Mesendoderm (in vitro differentiated cells): ENCODE results near the gene POTEC.
"Not testable (repeated sequence)": the region's sequence is repeated elsewhere in the genome, so short reads cannot be mapped to it uniquely, and the experiment has no call there.

Source experiments
- DNase-seq: peaks from one replicate; pipeline ENCODE4 v3.0.0; 2013
- H2AK5ac ChIP-seq: 2 replicates; pipeline ENCODE4 v1.6.1; 2013; ENCODE audit warnings: low read length, inconsistent platforms
- H2BK120ac ChIP-seq: 2 replicates; pipeline ENCODE4 v1.6.1; 2013; ENCODE audit warnings: low read depth, mild to moderate bottlenecking, low read length, moderate library complexity, mixed read lengths
- H2BK15ac ChIP-seq: replicated peaks from 2 replicates; pipeline ENCODE4 v1.6.1; 2013; ENCODE audit warnings: low read depth, mild to moderate bottlenecking, moderate library complexity
- H2BK5ac ChIP-seq: 2 replicates; pipeline ENCODE4 v1.6.1; 2013; ENCODE audit warnings: low read length, inconsistent platforms
- H3K18ac ChIP-seq: 2 replicates; pipeline ENCODE4 v1.6.1; 2013; ENCODE audit warnings: mild to moderate bottlenecking, low read length, mixed read lengths
- H3K23ac ChIP-seq: one replicate; pipeline ENCODE4 v1.6.1; 2013; ENCODE audit warnings: low read length
- H3K27ac ChIP-seq: 2 replicates; pipeline ENCODE4 v1.5.1; 2013; ENCODE audit warnings: low read depth, mild to moderate bottlenecking, inconsistent platforms, low read length, moderate library complexity
- H3K27me3 ChIP-seq: 2 replicates; pipeline ENCODE4 v1.6.1; 2013; ENCODE audit warnings: low read length, control low read depth, mild to moderate bottlenecking, inconsistent platforms; ENCODE audit not compliant: insufficient read depth, poor library complexity
- H3K36me3 ChIP-seq: 2 replicates; pipeline ENCODE4 v1.6.1; 2013; ENCODE audit warnings: low read length, inconsistent platforms; ENCODE audit not compliant: control insufficient read depth, insufficient read depth
- H3K4ac ChIP-seq: one replicate; pipeline ENCODE4 v1.6.1; 2013; ENCODE audit warnings: low read depth, mild to moderate bottlenecking, low read length, moderate library complexity
- H3K4me1 ChIP-seq: 2 replicates; pipeline ENCODE4 v1.6.1; 2013; ENCODE audit warnings: low read depth, low read length, inconsistent platforms; ENCODE audit not compliant: control insufficient read depth
- H3K4me2 ChIP-seq: 2 replicates; pipeline ENCODE4 v1.6.1; 2013; ENCODE audit warnings: low read length
- H3K4me3 ChIP-seq: 2 replicates; pipeline ENCODE4 v1.5.1; 2013; ENCODE audit warnings: mild to moderate bottlenecking, low read length
- H3K56ac ChIP-seq: one replicate; pipeline ENCODE4 v1.6.1; 2013; ENCODE audit warnings: low read length
- H3K79me1 ChIP-seq: 2 replicates; pipeline ENCODE4 v1.6.1; 2013; ENCODE audit warnings: low read length, inconsistent platforms
- H3K79me2 ChIP-seq: 2 replicates; pipeline ENCODE4 v1.6.1; 2013; ENCODE audit warnings: mild to moderate bottlenecking, low read length; ENCODE audit not compliant: control insufficient read depth, insufficient read depth
- H3K9ac ChIP-seq: 2 replicates; pipeline ENCODE4 v1.6.1; 2013; ENCODE audit warnings: low read length, inconsistent platforms
- H4K5ac ChIP-seq: one replicate; pipeline ENCODE4 v1.6.1; 2013; ENCODE audit warnings: low read length
- H4K8ac ChIP-seq: one replicate; pipeline ENCODE4 v1.6.1; 2013; ENCODE audit warnings: low read depth, mild to moderate bottlenecking, control low read depth, low read length, moderate library complexity
- WGBS: extraction: QIAGEN DNeasy Blood & Tissue Kit; methylation state at CpG from one replicate; pipeline ENCODE4 v1.1.7; 2013; ENCODE audit warnings: low lambda C conversion rate, missing lambda C conversion rate; ENCODE audit not compliant: insufficient coverage; ENCODE audit errors: extremely low coverage; 5-methylcytosine and 5-hydroxymethylcytosine counted together

The POTEC gene

DNA sequence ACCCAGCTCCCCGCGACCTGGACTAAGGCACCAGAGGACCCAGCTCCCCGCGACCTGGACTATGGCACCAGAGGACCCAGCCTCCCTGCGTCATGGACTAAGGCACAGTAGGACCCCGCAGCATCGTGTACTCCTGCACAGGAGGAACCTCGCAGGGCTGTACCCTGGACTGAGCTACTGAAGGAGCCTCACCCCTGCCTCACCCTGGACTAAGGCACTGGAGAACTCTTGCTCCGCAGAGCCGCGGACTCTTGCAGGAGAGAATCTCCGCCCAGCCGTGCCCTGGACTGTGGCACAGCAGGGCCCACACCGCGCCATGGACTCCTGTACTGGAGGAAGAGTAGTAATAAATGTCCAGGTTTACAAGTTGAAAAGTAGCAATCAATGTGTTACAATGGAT is 67.9 kb downstream of the POTEC start:
- H3K56ac ChIP-seq, H3K9ac ChIP-seq, H3K18ac ChIP-seq, DNase-seq, H4K5ac ChIP-seq, H3K23ac ChIP-seq, H4K8ac ChIP-seq, H3K79me1 ChIP-seq, H3K79me2 ChIP-seq, H3K4me2 ChIP-seq, H2BK5ac ChIP-seq, H2AK5ac ChIP-seq, H3K36me3 ChIP-seq, H2BK15ac ChIP-seq, H3K4ac ChIP-seq, H3K27ac ChIP-seq, H3K27me3 ChIP-seq, H3K4me3 ChIP-seq, H3K4me1 ChIP-seq, H2BK120ac ChIP-seq: not testable (repeated sequence)
- no CpG with 5 or more reads among the region's 15 CpGs for WGBS

GRCh38 chr18:14474752-14475151 is 68.6 kb downstream of the POTEC start:
- not testable (repeated sequence) for H2BK120ac ChIP-seq, H3K4me2 ChIP-seq, H3K23ac ChIP-seq, H3K4me3 ChIP-seq, H3K79me2 ChIP-seq, H3K27me3 ChIP-seq, H3K9ac ChIP-seq, H3K79me1 ChIP-seq, H3K4me1 ChIP-seq, H4K8ac ChIP-seq, H2AK5ac ChIP-seq, H3K36me3 ChIP-seq, H2BK5ac ChIP-seq, H4K5ac ChIP-seq, H2BK15ac ChIP-seq, DNase-seq, H3K27ac ChIP-seq, H3K18ac ChIP-seq, H3K56ac ChIP-seq, H3K4ac ChIP-seq
- no CpG with 5 or more reads among the region's 22 CpGs for WGBS

DNA sequence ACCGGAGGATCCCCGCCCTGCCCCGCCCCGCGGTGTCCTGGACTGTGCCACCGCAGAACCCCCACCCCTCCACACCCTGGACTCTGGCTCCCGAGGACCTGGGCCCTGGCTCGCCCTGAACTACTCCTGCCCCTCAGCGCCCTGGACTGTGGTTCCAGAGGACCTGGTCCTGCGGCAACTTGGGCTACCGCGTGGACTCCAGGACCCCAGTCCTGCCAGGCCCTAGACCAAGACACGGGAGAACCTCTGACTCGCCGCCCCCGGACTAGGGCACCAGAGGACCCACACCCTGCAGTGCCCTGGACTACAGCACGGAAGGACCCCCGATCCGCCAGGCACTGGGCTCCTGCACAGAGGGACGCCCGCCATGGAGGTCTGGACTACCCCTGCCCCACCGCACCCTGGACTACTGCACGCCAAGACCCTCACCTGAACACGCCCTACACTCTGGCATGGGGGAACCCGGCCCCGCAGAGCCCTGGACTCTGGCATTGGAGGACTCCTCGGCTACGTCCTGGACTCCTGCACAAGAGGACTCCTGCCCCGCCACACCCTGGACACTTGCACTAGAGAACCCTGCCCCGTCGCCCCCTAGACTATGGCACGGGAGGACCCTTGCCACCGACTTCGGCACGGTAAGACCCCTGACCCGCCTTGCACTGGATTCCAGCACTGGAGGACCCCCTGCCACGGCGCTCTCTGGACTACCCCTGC is 69.2 kb downstream of the POTEC start:
- not testable (repeated sequence) for H3K79me2 ChIP-seq, H3K9ac ChIP-seq, H3K4me3 ChIP-seq, H2BK15ac ChIP-seq, H4K5ac ChIP-seq, H3K27me3 ChIP-seq, H3K4me1 ChIP-seq, H2BK120ac ChIP-seq, H2BK5ac ChIP-seq, H3K27ac ChIP-seq, H3K18ac ChIP-seq, H4K8ac ChIP-seq, H3K56ac ChIP-seq, H3K23ac ChIP-seq, H3K4me2 ChIP-seq, H2AK5ac ChIP-seq, DNase-seq, H3K79me1 ChIP-seq, H3K36me3 ChIP-seq, H3K4ac ChIP-seq
- no CpG with 5 or more reads among the region's 38 CpGs for WGBS

- not testable (repeated sequence) for H3K4ac ChIP-seq, H3K4me3 ChIP-seq, H2BK15ac ChIP-seq, H3K9ac ChIP-seq, H4K5ac ChIP-seq, H4K8ac ChIP-seq, H3K4me1 ChIP-seq, H3K18ac ChIP-seq, DNase-seq, H3K79me1 ChIP-seq, H2BK120ac ChIP-seq, H3K23ac ChIP-seq, H2AK5ac ChIP-seq, H3K56ac ChIP-seq, H2BK5ac ChIP-seq, H3K79me2 ChIP-seq, H3K27me3 ChIP-seq, H3K27ac ChIP-seq, H3K36me3 ChIP-seq, H3K4me2 ChIP-seq
- WGBS = no CpG with 5 or more reads among the region's 23 CpGs
These were observed 70.0 kb downstream of the POTEC start for GRCh38 chr18:14473250-14474006.

- not testable (repeated sequence) for H2BK120ac ChIP-seq, H4K8ac ChIP-seq, H3K4me1 ChIP-seq, H3K4ac ChIP-seq, H3K4me3 ChIP-seq, DNase-seq, H2BK5ac ChIP-seq, H3K56ac ChIP-seq, H3K36me3 ChIP-seq, H2AK5ac ChIP-seq, H3K18ac ChIP-seq, H4K5ac ChIP-seq, H3K27ac ChIP-seq, H3K79me1 ChIP-seq, H3K27me3 ChIP-seq, H3K4me2 ChIP-seq, H3K9ac ChIP-seq, H2BK15ac ChIP-seq, H3K23ac ChIP-seq, H3K79me2 ChIP-seq
- no CpG with 5 or more reads among the region's 3 CpGs for WGBS
These were observed 72.1 kb downstream of the POTEC start for GRCh38 chr18:14471286-14471685.
